ENCODE results near the gene MFSD11.
"Not testable (repeated sequence)": the region's sequence is repeated elsewhere in the genome, so short reads cannot be mapped to it uniquely, and the experiment has no call there.

The MFSD11 gene

GRCh38 chr17:76805319-76805718, 67.4 kb downstream of the MFSD11 start:
- DNase-seq = no peak

DNA sequence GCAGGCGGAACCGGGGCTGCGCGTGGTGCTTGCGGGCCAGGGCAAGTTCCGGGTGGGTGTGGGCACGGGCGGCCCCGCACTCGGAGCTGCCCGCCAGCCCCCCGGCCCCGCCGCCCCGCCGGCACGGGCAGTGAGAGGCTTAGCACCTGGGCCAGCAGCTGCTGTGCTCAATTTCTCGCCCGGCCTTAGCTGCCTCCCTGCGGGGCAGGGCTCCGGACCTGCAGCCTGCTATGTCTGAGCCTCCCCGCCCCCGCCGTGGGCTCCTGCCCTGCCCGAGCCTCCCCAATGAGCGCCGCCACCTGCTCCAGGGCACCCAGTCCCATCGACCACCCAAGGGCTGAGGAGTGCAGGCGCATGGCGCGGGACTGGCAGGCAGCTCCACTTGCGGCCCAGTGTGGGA, 68.2 kb downstream of the MFSD11 start:
- not testable (repeated sequence) for DNase-seq

DNA sequence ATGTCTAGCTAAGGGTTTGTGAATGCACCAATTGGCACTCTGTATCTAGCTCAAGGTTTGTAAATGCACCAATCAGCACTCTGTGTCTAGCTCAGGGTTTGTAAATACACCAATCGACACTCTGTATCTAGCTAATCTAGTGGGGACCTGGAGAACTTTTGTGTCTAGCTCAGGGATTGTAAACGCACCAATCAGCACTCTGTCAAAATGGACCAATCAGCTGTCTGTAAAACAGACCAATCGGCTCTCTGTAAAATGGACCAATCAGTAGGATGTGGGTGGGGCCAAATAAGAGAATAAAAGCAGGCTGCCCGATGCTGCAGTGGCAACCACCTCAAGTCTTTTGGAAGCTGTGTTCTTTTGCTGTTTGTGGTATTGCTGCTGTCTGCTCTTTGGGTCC, 68.8 kb downstream of the MFSD11 start:
- DNase-seq = not testable (repeated sequence)

- no peak for DNase-seq
These were observed 70.4 kb downstream of the MFSD11 start for GRCh38 chr17:76808326-76808725.

DNA sequence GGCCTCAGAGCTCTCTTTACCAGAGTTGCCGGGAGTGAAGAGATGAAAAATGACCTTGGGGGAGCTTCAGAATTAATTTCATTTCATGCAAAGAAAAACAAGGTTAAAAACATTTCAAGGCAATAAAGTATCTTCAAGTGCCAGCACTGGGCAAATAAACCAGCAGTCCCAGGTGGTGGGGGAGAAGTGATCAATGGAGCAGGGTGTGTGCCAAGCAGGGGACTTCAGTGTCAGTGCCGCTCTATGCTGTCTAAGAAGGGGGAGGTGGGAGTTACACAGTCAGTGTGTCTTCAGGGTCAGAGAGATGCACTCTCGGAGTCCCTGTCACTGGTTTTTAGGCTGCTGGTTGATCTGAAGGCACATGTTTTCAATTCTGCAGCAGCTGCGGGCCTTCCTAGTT, 73.0 kb downstream of the MFSD11 start:
- no peak for DNase-seq

GRCh38 chr17:76811834-76812233, 73.9 kb downstream of the MFSD11 start:
- DNase-seq = no peak

DNA sequence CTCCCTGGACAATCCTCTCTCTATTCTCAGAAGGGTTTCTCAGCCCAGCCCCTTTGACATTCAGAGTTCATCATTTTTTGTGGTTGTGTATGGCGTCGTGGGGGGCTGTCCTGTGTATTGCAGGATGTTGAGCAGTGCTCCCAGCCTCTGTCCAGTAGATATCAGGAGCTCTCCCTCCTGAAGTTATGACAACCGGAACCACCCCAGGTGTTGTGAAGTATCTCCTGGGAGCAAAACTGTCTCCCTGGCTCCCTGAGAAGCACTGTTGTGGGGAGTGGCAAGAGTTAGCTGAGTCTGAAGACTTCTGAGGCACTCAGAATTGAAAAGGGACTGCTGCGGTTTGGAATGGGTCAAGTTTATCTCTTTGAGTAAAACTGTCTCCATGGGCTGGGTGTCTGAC, 74.3 kb downstream of the MFSD11 start:
- no peak for DNase-seq

DNA sequence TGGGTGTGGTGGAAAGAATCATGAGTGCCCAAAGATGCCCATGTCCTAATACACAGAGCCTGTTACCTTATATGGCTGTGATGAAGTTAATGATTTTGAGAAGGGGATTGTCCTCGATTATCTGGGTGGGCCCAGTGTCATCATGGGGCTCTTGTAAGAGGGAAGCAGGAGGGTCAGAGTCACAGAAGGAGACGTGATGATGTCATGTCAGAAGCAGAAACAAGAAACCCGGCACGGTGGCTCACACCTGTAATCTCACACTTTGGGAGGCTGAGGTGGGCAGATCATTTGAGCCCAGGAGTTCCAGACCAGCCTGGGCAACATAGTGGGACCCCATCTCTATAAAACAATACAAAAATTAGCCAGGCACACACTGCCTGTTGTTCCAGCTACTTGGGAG, 75.0 kb downstream of the MFSD11 start:
- no peak for DNase-seq

- DNase-seq = not testable (repeated sequence)
These were observed 78.1 kb downstream of the MFSD11 start for GRCh38 chr17:76815907-76816589.

DNA sequence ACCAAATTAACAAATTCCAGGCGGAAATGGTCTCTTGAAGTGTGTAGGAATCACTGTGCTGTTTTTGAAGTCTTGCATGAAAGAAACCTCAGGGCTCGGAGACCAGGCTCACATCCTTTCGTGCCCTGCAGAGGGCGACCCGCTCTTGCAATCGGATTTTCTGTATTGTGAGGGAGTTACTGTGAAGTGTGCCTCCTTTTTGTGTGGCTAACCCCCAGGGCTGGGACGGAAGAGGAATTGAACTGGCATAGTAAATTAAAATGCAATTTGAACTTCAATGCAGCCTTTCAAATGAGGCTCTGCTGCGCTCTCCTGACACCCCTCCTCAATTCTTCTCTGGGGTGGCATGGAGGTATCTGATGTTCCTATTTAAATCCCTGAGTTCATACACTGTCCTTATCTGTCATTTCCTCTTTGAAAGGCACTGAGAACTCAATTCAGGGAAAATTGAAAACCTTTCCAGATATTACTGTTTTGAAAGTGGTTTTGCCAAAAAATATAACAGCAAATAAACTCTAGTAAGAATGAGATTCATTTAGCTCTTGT, 78.7 kb downstream of the MFSD11 start:
- DNase-seq = peak; percentile 34

DNA sequence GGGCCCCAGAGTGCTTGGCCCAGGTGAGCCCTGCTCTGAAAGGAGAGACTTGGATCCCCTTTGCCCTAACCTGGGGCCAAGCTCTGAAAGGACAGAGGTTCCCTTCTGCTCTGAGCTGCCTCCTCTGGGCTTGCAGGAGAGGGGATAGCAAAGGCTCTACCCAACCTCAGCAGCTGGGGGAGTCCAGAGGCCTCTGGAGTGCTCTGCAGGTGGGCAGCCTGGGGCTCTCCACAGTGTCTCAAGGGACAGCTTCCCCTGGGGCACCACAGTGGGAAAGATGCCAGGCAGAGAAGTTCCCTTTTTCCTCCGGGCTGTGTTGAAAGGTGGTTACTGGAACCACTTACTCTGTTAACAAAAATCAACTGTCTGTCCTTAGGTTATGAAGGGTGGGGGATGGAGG, 82.1 kb downstream of the MFSD11 start:
- DNase-seq = no peak

DNA sequence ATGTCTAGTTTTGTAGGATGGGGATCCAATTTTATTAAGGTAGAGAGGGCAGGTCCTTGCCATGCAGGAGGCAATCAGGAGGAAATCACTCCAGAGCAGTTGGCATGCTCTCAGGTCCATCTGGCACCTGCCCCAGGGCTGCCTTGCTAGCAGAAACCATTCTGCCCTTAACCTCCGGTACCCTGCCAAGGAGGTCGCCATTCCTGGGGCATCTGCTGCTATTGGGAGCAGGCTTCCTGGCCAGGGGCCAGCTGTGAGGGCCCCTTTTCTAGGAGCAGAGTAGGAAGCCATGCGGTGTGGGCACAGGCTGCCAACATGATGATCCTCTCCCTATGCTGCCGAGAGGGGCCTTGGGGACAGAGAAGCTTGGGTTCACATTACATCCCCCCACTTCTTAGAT, 82.6 kb downstream of the MFSD11 start:
- DNase-seq = no peak

DNA sequence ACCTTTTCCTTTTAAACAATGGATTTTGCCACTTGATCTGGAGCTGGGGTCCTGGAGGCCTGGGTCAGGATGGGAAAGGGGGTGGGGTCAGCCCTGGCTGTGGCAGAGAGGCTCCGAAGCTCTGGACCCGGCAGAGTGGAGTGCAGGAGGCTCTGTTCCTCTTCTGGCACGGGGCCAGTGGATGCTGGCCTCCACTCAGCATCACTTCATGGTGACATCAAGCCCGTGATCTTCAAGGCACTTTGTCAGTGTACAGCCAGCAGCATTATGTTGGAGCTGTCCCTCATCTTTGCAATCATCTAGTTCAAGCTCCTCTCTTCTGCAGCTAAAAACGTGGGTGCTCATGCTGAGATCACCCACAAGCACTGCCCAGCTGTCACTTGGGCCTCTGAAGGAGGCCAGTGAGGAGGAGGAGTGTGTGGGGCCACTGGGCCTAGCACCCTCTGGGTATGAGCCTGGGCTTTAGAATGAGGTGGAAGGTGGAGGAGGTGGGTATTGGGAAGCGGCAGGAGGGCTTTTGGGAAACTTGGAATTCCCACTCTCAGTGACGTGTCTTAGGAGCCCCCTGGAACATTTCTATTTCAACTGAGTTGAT, 84.4 kb downstream of the MFSD11 start:
- DNase-seq = no peak

GRCh38 chr17:76824093-76824492, 86.2 kb downstream of the MFSD11 start:
- no peak for DNase-seq

GRCh38 chr17:76826330-76827068, 88.6 kb downstream of the MFSD11 start:
- DNase-seq = no peak

DNA sequence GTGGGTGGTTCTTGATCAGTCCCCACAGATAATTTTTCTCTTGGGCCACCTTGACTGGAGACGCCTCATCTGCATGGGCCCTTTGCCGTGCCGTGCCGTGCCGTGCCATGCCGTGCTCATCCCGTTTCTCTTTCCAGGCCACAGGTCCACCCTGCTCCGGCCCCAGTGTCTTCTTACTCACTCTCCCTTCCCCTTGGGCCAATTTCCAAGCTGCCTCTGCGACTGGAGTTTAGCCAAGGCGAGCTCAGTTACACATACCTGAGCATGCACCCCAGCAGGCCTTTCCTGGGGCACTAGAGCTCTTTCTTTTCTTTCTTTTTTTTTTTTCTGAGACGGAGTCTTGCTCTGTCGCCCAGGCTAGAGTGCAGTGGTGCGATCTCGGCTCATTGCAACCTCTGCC, 89.8 kb downstream of the MFSD11 start:
- no peak for DNase-seq

Data from T-helper 9 cell (primary cell).